Adrenal gland (tissue), 12 donors: ENCODE results near the gene TMEM45B. TPM values are rescaled to one million over a fixed set of nuclear protein-coding genes. Genes with fewer than 3 reads are reported as not detected.

Source experiments
- DNase-seq, 7 donors: peaks; one replicate each; pipeline ENCODE4 v3.0.0-alpha.2; 2019 to 2020
- H3K27ac ChIP-seq, 5 donors: fragments of 200-600 bp; sonication (generic) in 4 of 5; 1 replicate in 3 of 5; 2 replicates in 2 of 5; pipeline versions ENCODE4 v1.5.1 to v1.8.0; 2016 to 2020; ENCODE audit warnings: mild to moderate bottlenecking in 1 of 5
- H3K27me3 ChIP-seq: fragments of 200-600 bp; 2 replicates; pipeline ENCODE4 v1.8.0; 2021
- H3K36me3 ChIP-seq, 2 donors: fragments of 200-600 bp; replicated peaks in 1 of 2; 1 replicate in 1 of 2; 2 replicates in 1 of 2; pipeline versions ENCODE4 v1.5.1 to v1.8.0; 2018 to 2022
- H3K4me1 ChIP-seq, 2 donors: fragments of 200-600 bp; replicated peaks in 1 of 2; 1 replicate in 1 of 2; 2 replicates in 1 of 2; pipeline versions ENCODE4 v1.5.1 to v1.8.0; 2018 to 2021
- H3K4me3 ChIP-seq, 4 donors: fragments of 200-600 bp; sonication (generic) in 3 of 4; one replicate each; pipeline ENCODE4 v1.5.1; 2016 to 2018
- H3K9me3 ChIP-seq, 3 donors: fragments of 200-600 bp; sonication (generic) in 1 of 3; replicated peaks in 1 of 3; 1 replicate in 2 of 3; 2 replicates in 1 of 3; pipeline versions ENCODE4 v1.5.1 to v1.8.0; 2016 to 2021
- CTCF ChIP-seq, 6 experiments: fragments of 450-650 bp in 4 of 6; fragments of 200-600 bp in 2 of 6; sonication (generic) in 1 of 6; IDR thresholded peaks; 1 replicate in 5 of 6; 2 replicates in 1 of 6; pipeline versions ENCODE4 v1.5.1 to v1.8.0; 2016 to 2021; ENCODE audit warnings: antibody characterized with exemption in 6 of 6, mild to moderate bottlenecking in 2 of 6, moderate library complexity in 1 of 6
- POLR2A ChIP-seq, 2 donors: fragments of 450-650 bp; IDR thresholded peaks; one replicate each; pipeline ENCODE4 v1.6.1; 2017; ENCODE audit warnings: antibody characterized with exemption in 2 of 2, mild to moderate bottlenecking in 2 of 2, moderate library complexity in 1 of 2
- WGBS, 4 donors: extraction: QIAGEN DNeasy Blood & Tissue Kit in 2 of 4; methylation state at CpG; one replicate each; pipeline versions ENCODE4 v1.1.5 to v1.1.7; 2013 to 2017; 5-methylcytosine and 5-hydroxymethylcytosine counted together
- intact Hi-C, 2 donors: fragments of 100-400 bp; cut with DNase I; formaldehyde crosslinking; loops; one replicate each; pipeline versions ENCODE4 v1.14.1 to v1.15.0; 2022 to 2023
- polyA plus RNA-seq, 3 donors: library from polyadenylated mRNA; stranded (reverse); fragments of 200-250 nt in 2 of 3; fragments of 350-450 nt in 1 of 3; fragmentation: Illumina TruSeq in 1 of 3; extraction: RNeasy Lipid Tissue Mini Kit (QIAGEN cat#74804) in 1 of 3; gene quantifications; one replicate each; pipeline ENCODE4 v1.2.3, GENCODE V29; 2013 to 2014
- small RNA-seq, 2 donors: library from RNA; depleted of rRNA; stranded (forward); fragments of <200 nt; gene quantifications; one replicate each; pipeline ENCODE3, GENCODE V24; 2016
- total RNA-seq, 9 donors: library from RNA; depleted of rRNA in 4 of 9; stranded (reverse); fragments of >200 nt in 4 of 9; fragments of 120-200 nt in 1 of 9; fragmentation: NEBNext Ultra II Directional in 1 of 9; extraction: Animal tissue kit (Norgen Biotek cat#: 25700) in 1 of 9; gene quantifications; one replicate each; pipeline versions ENCODE4 v1.1.0 to v1.2.4, GENCODE V29; 2013 to 2023
- donor health status: healthy with polysubstance abuse.
- donor health status: Bipolar disorder and iron deficiency.
- donor health status: DM: yes; HTN: yes; CAD: no.
- donor health status: DM: no; HTN: no; CAD: no.
- donor health status: DM: no; HTN: no; CAD: no.
- donor health status: DM: yes; HTN: yes; CAD: no.

Gene TMEM45B
- total and polyA plus RNA-seq, 12 donors, result 0.06 to 3.2 (median 0.53) TPM; not detected in 4

GRCh38 chr11:129905402-129905801 lies 89.8 kb downstream of the TMEM45B start:
- 94 to 97% (median 95%) methylated on average over 8 of the region's 8 CpGs for WGBS, 4 donors
- Histone ChIP-seq H3K27me3 (no peaks in the 10 kb centered on the region), H3K9me3 (no peaks in the 10 kb centered on the region), H3K4me1 (no peaks in the 10 kb centered on the region), H3K27ac (no peak overlapping the region), H3K36me3 (peaks cover 0 to 14% of the 10 kb centered on the region in 2 donors), H3K4me3 (no peak overlapping the region)
- intact Hi-C loops, result no loop called here
- TF ChIP-seq CTCF (IDR thresholded peaks at IDR 0.05) (no peak), POLR2A (IDR thresholded peaks at IDR 0.05) (no peak)
- no peak for DNase-seq

Small RNA genes within 50 kb of the gene (small RNA-seq; reads per million reads assigned to genes)
- gene AP003327.1, result 0 reads per million in 2 donors

Other genes with a start within 250 kb of the TMEM45B start
- gene NFRKB, start 79.7 kb downstream of the TMEM45B start, total RNA-seq, result 10 to 100 TPM; 12.2 to 30.2 (median 21.7) TPM
- gene NFRKB, start 79.7 kb downstream of the TMEM45B start, polyA plus RNA-seq, result 10 to 100 TPM in 2 of 3 donors, 1 to 10 TPM in 1; 8.7 to 15.1 (median 11.1) TPM
- gene PRDM10, start 187.0 kb downstream of the TMEM45B start, total RNA-seq, result 10 to 100 TPM in 1 of 9 donors, 1 to 10 TPM in 8; 4.6 to 10.1 (median 7.7) TPM
- 1 to 10 TPM; 2.3 to 4.0 (median 3.8) TPM for gene PRDM10, start 187.0 kb downstream of the TMEM45B start, polyA plus RNA-seq